HUES48 (cell line): ENCODE measurements around the gene FBXW4.
A peak's percentile ranks its signal among the peaks of the same experiment; 100 is the strongest.

Experiments used
- H3K27ac ChIP-seq: one replicate; pipeline ENCODE4 v1.7.0; 2013; ENCODE audit warnings: low read depth, low read length, inconsistent platforms
- H3K27me3 ChIP-seq: 2 replicates; pipeline ENCODE4 v1.6.1; 2013; ENCODE audit warnings: mild to moderate bottlenecking, low read length; ENCODE audit not compliant: control insufficient read depth, insufficient read depth
- H3K36me3 ChIP-seq: 2 replicates; pipeline ENCODE4 v1.6.1; 2013; ENCODE audit warnings: low read length; ENCODE audit not compliant: control insufficient read depth, insufficient read depth
- H3K4me1 ChIP-seq: 2 replicates; pipeline ENCODE4 v1.6.1; 2013; ENCODE audit warnings: mild to moderate bottlenecking, low read length; ENCODE audit not compliant: control insufficient read depth, insufficient read depth
- H3K4me3 ChIP-seq: 2 replicates; pipeline ENCODE4 v1.5.1; 2013; ENCODE audit warnings: mild to moderate bottlenecking, low read depth, low read length
- H3K9ac ChIP-seq: 2 replicates; pipeline ENCODE4 v1.6.1; 2013; ENCODE audit warnings: mild to moderate bottlenecking, low read depth, low read length, moderate library complexity
- H3K9me3 ChIP-seq: 2 replicates; pipeline ENCODE4 v1.6.1; 2013; ENCODE audit warnings: low read length; ENCODE audit not compliant: control insufficient read depth, insufficient read depth

The FBXW4 gene

DNA sequence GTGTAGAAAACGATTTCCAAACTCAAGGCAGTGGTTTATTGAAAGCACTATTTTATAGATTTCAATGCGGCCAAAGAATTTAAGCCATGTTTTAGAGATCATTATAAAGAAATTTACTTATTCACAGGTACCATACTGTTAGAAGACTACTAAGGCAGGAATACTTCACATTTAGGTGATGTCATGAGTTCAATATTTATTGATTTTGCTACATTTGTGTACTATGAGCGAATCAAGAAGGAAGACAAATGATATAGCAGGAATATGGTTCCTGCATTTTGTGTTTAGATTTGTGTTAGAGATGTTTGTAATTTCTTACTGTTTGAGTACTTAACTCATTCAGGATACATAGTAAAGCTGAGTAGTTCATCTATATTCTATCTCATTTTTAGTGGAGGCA lies 1.7 kb upstream of the FBXW4 start:
- Histone ChIP-seq H3K27me3 (peaks cover 2% of the 10 kb centered on the region; the same call in 1 of the 2 replicates), H3K36me3 (no peaks in the 10 kb centered on the region), H3K4me3 (no peak overlapping the region), H3K9me3 (no peaks in the 10 kb centered on the region), H3K9ac (no peak overlapping the region), H3K4me1 (peaks cover 9% of the 10 kb centered on the region), H3K27ac (no peak overlapping the region)

DNA sequence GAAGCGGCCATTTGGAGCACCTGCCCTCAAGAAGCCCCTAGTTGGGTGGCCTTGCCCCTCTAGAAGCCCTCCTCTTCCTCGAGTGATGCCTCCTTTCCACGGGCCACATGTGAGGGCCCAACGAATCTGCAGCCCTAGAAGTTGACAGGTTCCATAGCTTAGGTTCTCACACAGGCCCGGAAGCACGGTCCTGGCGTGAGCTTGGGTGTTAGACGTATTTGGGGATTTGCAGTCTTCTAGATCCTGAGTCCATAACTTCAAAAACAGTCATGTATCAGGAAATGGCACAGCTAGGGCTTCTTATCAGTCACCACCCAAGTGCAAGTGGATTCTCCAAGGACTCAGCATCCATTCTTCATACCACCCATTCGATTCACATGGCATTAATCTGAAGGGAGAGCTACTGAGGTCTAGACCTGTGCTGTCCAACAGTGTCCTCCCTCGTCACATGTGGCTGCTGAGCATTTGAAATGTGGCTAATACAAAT lies 477 bp upstream of the FBXW4 start:
- peak overlapping the region; percentile 93; the same call in 1 of the 2 replicates for H3K9ac ChIP-seq
- H3K36me3 ChIP-seq = no peaks in the 10 kb centered on the region
- peaks cover 2% of the 10 kb centered on the region; the same call in 1 of the 2 replicates for H3K27me3 ChIP-seq
- H3K27ac ChIP-seq = no peak overlapping the region
- H3K4me3 ChIP-seq = peak overlapping the region; percentile 91
- H3K4me1 ChIP-seq = peaks cover 14% of the 10 kb centered on the region
- no peaks in the 10 kb centered on the region for H3K9me3 ChIP-seq

DNA sequence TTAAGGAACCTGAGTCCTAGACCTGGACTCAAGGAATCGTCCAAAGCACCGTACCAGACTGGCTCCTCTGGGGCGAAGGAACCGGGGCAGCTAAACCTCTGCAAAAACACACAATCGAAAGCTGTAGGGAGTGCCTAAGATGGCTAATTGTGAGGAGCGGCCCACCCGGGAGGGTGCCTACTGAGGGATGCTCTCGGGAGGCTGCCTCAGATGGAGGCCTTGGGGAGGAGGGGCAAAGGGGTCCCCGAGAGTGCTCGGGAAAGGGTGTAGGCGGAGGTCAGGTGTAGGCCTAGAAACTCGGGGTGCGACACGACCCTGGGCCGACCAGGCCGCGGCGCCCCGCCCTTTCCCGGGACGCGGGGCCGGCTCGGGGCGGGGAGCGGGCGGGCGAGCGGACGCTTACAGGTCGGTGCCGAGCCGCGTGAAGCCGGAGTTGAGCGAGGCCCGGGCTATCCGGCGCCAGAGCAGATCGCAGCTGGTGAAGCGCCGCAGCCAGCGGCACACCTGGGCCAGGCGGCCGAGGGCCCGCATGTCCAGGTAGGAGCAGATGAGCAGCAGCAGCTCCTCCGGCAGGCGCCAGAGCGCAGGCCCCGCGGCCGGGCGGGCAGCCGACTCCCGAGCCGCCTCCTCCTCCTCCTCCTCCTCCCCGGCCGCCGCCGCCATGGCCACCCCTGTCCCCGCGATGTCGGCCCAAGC lies 844 bp downstream of the FBXW4 start:
- peaks cover 2% of the 10 kb centered on the region; the same call in 1 of the 2 replicates for H3K27me3 ChIP-seq
- peak overlapping the region; percentile 93 for H3K9ac ChIP-seq
- H3K36me3 ChIP-seq = no peaks in the 10 kb centered on the region
- H3K9me3 ChIP-seq = no peaks in the 10 kb centered on the region
- H3K4me3 ChIP-seq = peak overlapping the region; percentile 91
- peaks cover 26% of the 10 kb centered on the region for H3K4me1 ChIP-seq
- H3K27ac ChIP-seq = peak overlapping the region; percentile 92

DNA sequence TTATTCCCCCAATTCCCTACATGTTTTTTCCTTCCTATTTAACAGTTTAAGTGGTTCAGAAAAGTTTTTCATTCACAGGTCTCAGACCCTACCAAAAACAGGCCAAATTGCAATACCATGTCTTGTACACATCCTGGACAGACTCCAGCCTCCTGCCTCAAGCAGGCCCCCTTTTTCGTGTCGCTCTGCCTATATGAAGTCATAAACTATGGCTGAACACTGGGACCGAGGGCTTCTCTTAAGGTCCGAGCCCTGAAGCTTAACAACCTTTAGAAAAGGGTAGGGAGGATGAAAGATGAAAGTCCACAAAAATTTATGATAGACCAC lies 1.4 kb downstream of the FBXW4 start:
- peak overlapping the region; percentile 93 for H3K9ac ChIP-seq
- peaks cover 2% of the 10 kb centered on the region; the same call in 1 of the 2 replicates for H3K27me3 ChIP-seq
- H3K4me1 ChIP-seq = peaks cover 26% of the 10 kb centered on the region
- H3K27ac ChIP-seq = peak overlapping the region; percentile 92
- no peaks in the 10 kb centered on the region for H3K9me3 ChIP-seq
- peak overlapping the region; percentile 91 for H3K4me3 ChIP-seq
- no peaks in the 10 kb centered on the region for H3K36me3 ChIP-seq

DNA sequence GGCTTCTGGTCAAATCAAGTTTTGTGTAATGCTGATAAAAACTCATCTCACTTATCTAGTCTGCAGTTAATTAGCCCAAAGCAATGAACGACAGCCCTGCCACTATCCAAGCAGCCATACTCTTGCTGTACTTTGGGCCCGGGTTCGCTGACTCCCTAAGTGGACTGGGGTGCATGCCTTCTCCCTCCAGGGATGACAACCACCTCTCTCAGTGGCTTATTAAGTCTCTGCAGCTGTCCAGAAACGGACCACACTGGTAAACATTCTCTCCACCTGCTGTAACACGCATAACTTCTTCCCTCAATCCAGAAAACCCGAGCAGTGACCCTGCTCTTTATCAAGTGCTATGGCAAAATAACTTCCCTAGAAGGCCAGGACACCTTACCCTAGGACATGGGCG lies 3.9 kb downstream of the FBXW4 start:
- H3K9ac ChIP-seq = no peak overlapping the region; the same call in 1 of the 2 replicates
- peaks cover 2% of the 10 kb centered on the region; the same call in 1 of the 2 replicates for H3K27me3 ChIP-seq
- H3K4me3 ChIP-seq = no peak overlapping the region
- no peaks in the 10 kb centered on the region for H3K9me3 ChIP-seq
- H3K36me3 ChIP-seq = no peaks in the 10 kb centered on the region
- no peak overlapping the region for H3K27ac ChIP-seq
- H3K4me1 ChIP-seq = peaks cover 26% of the 10 kb centered on the region

DNA sequence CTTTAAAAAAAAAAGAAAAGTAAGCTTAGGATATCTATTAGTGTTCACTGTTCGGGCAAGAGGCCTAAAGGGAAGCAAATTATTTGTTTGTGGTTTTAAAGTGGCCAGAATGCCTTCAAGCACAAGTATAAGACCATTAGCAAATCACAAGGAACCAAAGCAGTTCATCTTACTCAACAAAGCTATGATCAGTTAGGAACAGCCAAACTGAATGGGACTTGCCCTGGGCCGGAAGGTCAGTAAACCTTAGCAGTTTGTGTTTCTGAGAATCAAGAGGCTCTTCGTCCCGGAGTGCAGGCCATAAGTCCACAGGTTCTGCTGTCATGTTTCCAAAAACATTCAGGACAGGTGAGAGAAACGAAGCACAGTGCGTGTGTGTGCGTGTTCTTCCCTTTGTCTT lies 4.5 kb downstream of the FBXW4 start:
- Histone ChIP-seq H3K27me3 (no peaks in the 10 kb centered on the region), H3K4me3 (no peak overlapping the region), H3K9me3 (no peaks in the 10 kb centered on the region), H3K27ac (no peak overlapping the region), H3K36me3 (no peaks in the 10 kb centered on the region), H3K4me1 (peaks cover 23% of the 10 kb centered on the region), H3K9ac (no peak overlapping the region)

DNA sequence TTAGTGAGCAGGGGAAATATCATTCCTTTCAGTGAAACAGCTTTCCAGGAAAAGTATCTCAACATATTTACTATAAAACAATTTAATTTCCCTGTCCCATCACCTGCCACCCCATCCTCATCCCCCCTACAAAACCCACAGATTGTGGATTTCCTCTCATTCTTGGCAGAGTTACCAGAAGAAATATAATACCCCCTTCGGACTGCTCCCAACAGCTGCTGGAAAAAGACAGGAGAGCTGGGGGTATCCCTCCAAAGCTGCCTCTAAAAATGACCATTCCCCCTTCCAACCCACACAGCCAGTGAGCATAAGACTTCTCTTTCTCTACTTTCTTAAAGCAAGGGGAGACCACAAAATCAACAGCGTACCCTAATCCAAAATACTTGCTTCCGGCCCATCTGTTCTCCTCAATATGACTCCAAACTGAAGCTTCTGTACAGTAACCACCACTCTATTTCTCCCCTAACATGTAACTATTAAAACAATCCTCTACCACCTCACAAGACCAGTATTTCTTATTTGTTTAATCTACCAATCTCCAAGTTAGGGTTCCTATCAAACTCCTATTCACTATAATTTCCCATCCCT lies 7.8 kb downstream of the FBXW4 start:
- no peak overlapping the region for H3K9ac ChIP-seq
- no peaks in the 10 kb centered on the region for H3K27me3 ChIP-seq
- no peak overlapping the region for H3K4me3 ChIP-seq
- no peaks in the 10 kb centered on the region for H3K9me3 ChIP-seq
- H3K4me1 ChIP-seq = peaks cover 23% of the 10 kb centered on the region
- H3K36me3 ChIP-seq = no peaks in the 10 kb centered on the region
- H3K27ac ChIP-seq = no peak overlapping the region

DNA sequence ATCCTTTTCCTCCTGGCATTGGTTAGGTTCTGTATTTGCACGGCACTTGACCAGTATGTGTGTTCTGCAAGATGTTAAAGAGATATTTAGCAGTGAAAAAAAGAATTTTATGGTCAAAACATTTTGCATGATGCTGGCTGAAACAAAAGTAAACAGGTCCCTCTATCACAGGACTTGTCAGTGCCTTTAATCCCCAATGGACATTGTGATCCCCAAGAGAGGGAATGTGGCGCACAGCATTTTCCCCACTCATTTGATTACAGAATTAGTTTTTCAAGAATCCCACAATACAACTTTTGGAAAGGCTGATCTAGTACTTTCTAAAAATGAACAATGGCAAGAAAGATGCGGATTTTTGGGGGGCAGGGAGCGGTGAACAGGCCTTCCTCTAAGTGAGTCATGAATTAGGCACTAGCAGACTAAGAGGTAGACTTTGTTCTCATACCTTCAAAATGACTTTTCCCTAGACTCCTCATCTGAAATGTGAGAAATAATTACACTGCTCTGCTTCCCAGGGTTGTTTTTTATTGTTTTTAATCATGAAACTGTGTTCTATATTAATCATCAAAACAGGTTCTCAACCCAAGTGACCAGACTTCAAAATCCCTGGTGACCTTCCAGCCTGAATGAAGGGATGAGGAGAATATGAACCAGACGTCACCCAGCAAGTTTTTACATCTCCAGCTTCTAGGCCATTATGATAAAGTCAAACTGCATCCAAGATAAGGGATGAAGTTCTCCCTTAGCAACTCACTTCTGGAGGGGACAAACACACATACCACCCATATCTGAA lies 8.6 kb downstream of the FBXW4 start:
- Histone ChIP-seq H3K4me3 (no peak overlapping the region), H3K4me1 (peaks cover 23% of the 10 kb centered on the region), H3K27me3 (no peaks in the 10 kb centered on the region), H3K27ac (no peak overlapping the region), H3K9me3 (no peaks in the 10 kb centered on the region), H3K9ac (no peak overlapping the region), H3K36me3 (no peaks in the 10 kb centered on the region)

DNA sequence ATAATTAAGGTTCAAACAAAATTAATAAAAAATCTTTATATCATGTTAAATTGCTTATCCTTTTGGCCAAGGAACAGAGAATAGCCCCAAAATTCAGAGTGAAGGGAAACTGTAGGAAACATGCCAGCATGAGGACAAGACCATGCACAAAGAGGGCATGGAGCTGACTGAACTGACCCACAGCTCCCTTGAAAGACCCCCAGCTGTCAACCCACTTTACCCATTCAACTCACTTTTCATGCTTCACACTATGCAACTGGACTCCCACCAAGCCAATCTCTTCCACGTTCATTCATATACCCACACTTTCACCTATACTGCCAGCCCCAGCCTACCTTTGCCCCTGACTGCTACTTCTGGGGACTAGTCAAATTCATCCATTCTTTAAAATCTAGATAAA lies 10.2 kb downstream of the FBXW4 start:
- Histone ChIP-seq H3K4me1 (peaks cover 12% of the 10 kb centered on the region), H3K27ac (no peak overlapping the region), H3K9me3 (no peaks in the 10 kb centered on the region), H3K36me3 (no peaks in the 10 kb centered on the region), H3K27me3 (no peaks in the 10 kb centered on the region), H3K9ac (no peak overlapping the region), H3K4me3 (no peak overlapping the region)

DNA sequence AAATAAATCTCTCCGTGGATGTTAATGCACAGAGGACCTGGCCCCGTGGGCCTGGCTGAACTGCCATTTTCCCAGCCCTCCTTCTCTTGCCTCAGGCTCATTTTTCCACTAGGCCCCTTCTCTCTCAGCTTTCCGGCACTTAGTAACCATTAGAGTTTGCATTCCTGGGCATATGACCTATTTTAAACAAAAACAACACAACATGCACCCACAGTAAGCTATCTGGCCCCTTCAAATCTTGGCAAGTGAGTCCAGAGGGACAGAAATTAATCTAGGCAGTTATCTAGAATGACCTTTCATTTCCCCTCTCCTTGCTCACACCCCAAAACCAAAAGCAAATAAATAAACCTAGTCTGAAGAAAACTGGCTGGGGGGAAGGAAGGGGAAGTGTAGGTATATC lies 11.7 kb downstream of the FBXW4 start:
- Histone ChIP-seq H3K4me1 (peaks cover 6% of the 10 kb centered on the region; the same call in 1 of the 2 replicates), H3K9me3 (no peaks in the 10 kb centered on the region), H3K27ac (no peak overlapping the region), H3K36me3 (no peaks in the 10 kb centered on the region), H3K9ac (no peak overlapping the region), H3K27me3 (no peaks in the 10 kb centered on the region), H3K4me3 (no peak overlapping the region)
